Smooth muscle cell (in vitro differentiated cells): ENCODE data around the gene LASP1NB.

Source experiments
- DNase-seq: peaks from one replicate; lab custom pipeline; 2025; ENCODE audit not compliant: unreplicated experiment; lab: John Stamatoyannopoulos, UW
- H2AFZ ChIP-seq: fragments of 200-600 bp; sonication (generic); 2 replicates; pipeline ENCODE4 v1.6.0; 2016; ENCODE audit warnings: antibody characterized with exemption, low read depth, mild to moderate bottlenecking
- H3F3A ChIP-seq: fragments of 200-600 bp; sonication (generic); 2 replicates; pipeline ENCODE4 v1.6.0; 2017; ENCODE audit warnings: antibody characterized with exemption, low read depth
- H3K27ac ChIP-seq: fragments of 200-600 bp; sonication (generic); 2 replicates; pipeline ENCODE4 v1.5.1; 2016; ENCODE audit warnings: low read depth, mild to moderate bottlenecking
- H3K27me3 ChIP-seq: fragments of 200-600 bp; sonication (generic); 2 replicates; pipeline ENCODE4 v1.6.1; 2016; ENCODE audit warnings: low read depth, mild to moderate bottlenecking
- H3K36me3 ChIP-seq: fragments of 200-600 bp; sonication (generic); 2 replicates; pipeline ENCODE4 v1.5.1; 2016; ENCODE audit warnings: low read depth
- H3K4me1 ChIP-seq: fragments of 200-600 bp; sonication (generic); 2 replicates; pipeline ENCODE4 v1.5.1; 2016; ENCODE audit warnings: low read depth
- H3K4me2 ChIP-seq: fragments of 200-600 bp; sonication (generic); 2 replicates; pipeline ENCODE4 v1.6.0; 2016; ENCODE audit warnings: mild to moderate bottlenecking
- H3K4me3 ChIP-seq: fragments of 200-600 bp; sonication (generic); 2 replicates; pipeline ENCODE4 v1.5.1; 2016; ENCODE audit warnings: mild to moderate bottlenecking
- H3K79me2 ChIP-seq: fragments of 200-600 bp; sonication (generic); 2 replicates; pipeline ENCODE4 v1.6.0; 2016; ENCODE audit warnings: low read depth, mild to moderate bottlenecking
- H3K9ac ChIP-seq: fragments of 200-600 bp; sonication (generic); 2 replicates; pipeline ENCODE4 v1.6.0; 2016; ENCODE audit warnings: low read depth
- H3K9me3 ChIP-seq: fragments of 200-600 bp; sonication (generic); replicated peaks from 2 replicates; pipeline ENCODE4 v1.5.1; 2016; ENCODE audit warnings: low read depth
- H4K20me1 ChIP-seq: fragments of 200-600 bp; sonication (generic); 2 replicates; pipeline ENCODE4 v1.6.0; 2016; ENCODE audit warnings: low read depth
- WGBS: methylation state at CpG from one replicate; pipeline ENCODE4 v1.1.7; 2016; ENCODE audit warnings: low lambda C conversion rate; 5-methylcytosine and 5-hydroxymethylcytosine counted together
- TF ChIP-seq, protein P1 (sequence below): fragments of 200-600 bp; sonication (generic); IDR thresholded peaks from 2 replicates; pipeline ENCODE4 v1.5.1; 2017; ENCODE audit warnings: borderline replicate concordance, mild to moderate bottlenecking, antibody characterized with exemption; ENCODE audit not compliant: insufficient read depth, poor library complexity, severe bottlenecking

LASP1NB gene

DNA sequence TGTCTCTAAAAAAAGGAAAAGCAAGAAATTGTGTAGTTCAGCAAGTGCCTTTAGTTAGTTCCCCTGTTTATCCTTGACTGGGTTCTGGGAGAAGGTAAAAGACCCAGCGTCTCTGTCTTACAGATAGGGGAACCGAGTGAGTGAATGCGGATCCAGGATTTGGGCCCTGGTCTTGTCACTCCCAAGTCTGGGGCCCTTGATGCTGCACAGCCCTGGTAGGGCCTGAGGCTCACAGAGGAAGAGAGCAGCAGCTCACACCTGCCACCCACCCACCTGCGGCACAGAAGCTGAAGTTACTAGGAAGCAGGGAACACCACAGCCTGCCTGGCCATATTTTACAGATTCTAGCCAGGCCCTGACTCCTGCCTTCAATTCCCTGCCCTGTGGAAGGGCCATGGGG lies 33.3 kb upstream of the LASP1NB start:
- Histone ChIP-seq H3K4me2 (no peak overlapping the region), H3K4me1 (peaks cover 33% of the 10 kb centered on the region), H3K27ac (no peak overlapping the region), H3K4me3 (no peak overlapping the region), H3K9me3 (no peaks in the 10 kb centered on the region), H3K9ac (no peak overlapping the region), H3K79me2 (peaks cover 42% of the 10 kb centered on the region), H3K27me3 (no peaks in the 10 kb centered on the region), H3K36me3 (no peaks in the 10 kb centered on the region), H4K20me1 (peaks cover 100% of the 10 kb centered on the region), H2AFZ (no peak overlapping the region), H3F3A (peaks cover 32% of the 10 kb centered on the region)
- TF ChIP-seq, protein P1, sequence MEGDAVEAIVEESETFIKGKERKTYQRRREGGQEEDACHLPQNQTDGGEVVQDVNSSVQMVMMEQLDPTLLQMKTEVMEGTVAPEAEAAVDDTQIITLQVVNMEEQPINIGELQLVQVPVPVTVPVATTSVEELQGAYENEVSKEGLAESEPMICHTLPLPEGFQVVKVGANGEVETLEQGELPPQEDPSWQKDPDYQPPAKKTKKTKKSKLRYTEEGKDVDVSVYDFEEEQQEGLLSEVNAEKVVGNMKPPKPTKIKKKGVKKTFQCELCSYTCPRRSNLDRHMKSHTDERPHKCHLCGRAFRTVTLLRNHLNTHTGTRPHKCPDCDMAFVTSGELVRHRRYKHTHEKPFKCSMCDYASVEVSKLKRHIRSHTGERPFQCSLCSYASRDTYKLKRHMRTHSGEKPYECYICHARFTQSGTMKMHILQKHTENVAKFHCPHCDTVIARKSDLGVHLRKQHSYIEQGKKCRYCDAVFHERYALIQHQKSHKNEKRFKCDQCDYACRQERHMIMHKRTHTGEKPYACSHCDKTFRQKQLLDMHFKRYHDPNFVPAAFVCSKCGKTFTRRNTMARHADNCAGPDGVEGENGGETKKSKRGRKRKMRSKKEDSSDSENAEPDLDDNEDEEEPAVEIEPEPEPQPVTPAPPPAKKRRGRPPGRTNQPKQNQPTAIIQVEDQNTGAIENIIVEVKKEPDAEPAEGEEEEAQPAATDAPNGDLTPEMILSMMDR, result no peak
- DNase-seq, result no peak
- WGBS, result 97% methylated on average over 4 of the region's 4 CpGs

DNA sequence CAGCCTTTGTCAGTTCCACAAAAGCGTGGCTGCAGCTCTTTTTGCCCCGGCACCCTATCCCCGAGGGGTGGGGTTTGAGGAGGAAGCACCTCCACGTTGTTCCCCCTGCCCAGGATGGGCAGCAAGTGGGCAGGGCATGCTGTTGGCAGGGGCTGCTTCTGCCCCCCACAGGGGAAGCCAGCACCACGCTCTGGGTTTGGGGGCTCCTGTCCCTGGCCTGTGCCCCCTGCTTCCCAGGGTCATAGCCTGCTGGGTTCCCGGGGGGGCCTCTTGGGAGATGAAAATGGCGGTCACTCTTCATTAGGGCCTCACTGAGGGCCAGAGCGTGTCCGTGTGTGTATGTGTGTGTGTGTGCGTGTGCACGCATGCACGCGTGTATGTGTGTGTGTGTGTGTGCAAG lies 32.8 kb upstream of the LASP1NB start:
- no peaks in the 10 kb centered on the region for H3K36me3 ChIP-seq
- H3K4me3 ChIP-seq, result no peak overlapping the region
- peaks cover 37% of the 10 kb centered on the region for H3K79me2 ChIP-seq
- H3K9me3 ChIP-seq, result no peaks in the 10 kb centered on the region
- H3K27me3 ChIP-seq, result no peaks in the 10 kb centered on the region
- DNase-seq, result no peak
- H3K27ac ChIP-seq, result no peak overlapping the region
- H3K9ac ChIP-seq, result no peak overlapping the region
- peaks cover 38% of the 10 kb centered on the region for H3K4me1 ChIP-seq
- H3F3A ChIP-seq, result peaks cover 34% of the 10 kb centered on the region
- H2AFZ ChIP-seq, result no peak overlapping the region
- 96% methylated on average over 13 of the region's 13 CpGs for WGBS
- H3K4me2 ChIP-seq, result no peak overlapping the region
- H4K20me1 ChIP-seq, result peaks cover 100% of the 10 kb centered on the region
- TF ChIP-seq, protein P1, result no peak

DNA sequence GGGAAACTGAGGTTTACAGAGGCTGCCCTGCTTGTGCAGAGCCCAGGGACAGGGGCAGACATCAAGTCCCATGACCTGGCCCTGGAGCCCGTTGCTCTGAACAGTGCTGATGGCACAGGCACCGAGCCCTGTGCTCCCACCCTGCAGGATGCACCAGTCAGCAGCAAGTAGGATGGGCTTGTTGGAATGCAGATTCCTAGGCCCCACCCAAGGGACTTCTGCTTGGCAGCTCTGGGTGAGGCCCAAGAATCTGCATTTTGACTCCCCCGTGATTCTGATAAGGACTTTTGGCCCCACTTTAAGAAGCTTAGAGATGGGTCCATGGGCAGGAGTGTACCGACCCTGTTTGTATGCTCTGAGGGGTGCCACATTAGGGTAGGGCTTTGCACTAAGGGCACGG lies 32.3 kb upstream of the LASP1NB start:
- no peaks in the 10 kb centered on the region for H3K9me3 ChIP-seq
- no peaks in the 10 kb centered on the region for H3K27me3 ChIP-seq
- 56% methylated on average over 5 of the region's 5 CpGs for WGBS
- H3K79me2 ChIP-seq, result peaks cover 32% of the 10 kb centered on the region
- peak overlapping the region; percentile 68 for H3K27ac ChIP-seq
- H2AFZ ChIP-seq, result no peak overlapping the region
- TF ChIP-seq, protein P1, result no peak
- no peak overlapping the region for H3K9ac ChIP-seq
- peak overlapping the region; percentile 64 for H3K4me2 ChIP-seq
- no peaks in the 10 kb centered on the region for H3K36me3 ChIP-seq
- H4K20me1 ChIP-seq, result peaks cover 100% of the 10 kb centered on the region
- peaks cover 40% of the 10 kb centered on the region for H3K4me1 ChIP-seq
- peaks cover 38% of the 10 kb centered on the region for H3F3A ChIP-seq
- no peak overlapping the region for H3K4me3 ChIP-seq
- DNase-seq, result no peak

DNA sequence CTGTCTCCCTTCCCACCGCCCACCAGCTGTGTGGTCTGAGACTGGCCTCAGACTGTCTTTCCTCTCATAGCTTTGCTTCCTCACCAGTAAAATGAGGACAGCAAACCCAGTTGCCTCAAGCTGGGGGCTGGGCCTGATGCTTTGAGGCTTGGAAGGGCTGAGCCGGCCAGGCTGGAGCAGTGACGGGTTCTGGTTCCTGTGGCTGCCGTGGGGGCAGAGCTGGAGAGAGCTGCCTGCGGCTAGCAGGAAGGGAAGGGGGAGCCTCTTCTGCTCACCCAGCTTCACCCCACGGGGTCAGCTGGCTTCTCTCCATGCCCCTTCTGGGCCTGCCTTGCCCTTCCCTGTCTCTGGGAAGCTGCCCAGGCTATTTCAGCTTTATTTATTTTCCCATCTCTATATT lies 31.8 kb upstream of the LASP1NB start:
- Histone ChIP-seq H3K4me3 (no peak overlapping the region), H2AFZ (no peak overlapping the region), H3K36me3 (no peaks in the 10 kb centered on the region), H3F3A (peaks cover 43% of the 10 kb centered on the region), H3K4me1 (peaks cover 40% of the 10 kb centered on the region), H3K9me3 (no peaks in the 10 kb centered on the region), H3K79me2 (peaks cover 27% of the 10 kb centered on the region), H3K27ac (peak overlapping the region; percentile 68), H3K9ac (no peak overlapping the region), H3K27me3 (no peaks in the 10 kb centered on the region), H4K20me1 (peaks cover 100% of the 10 kb centered on the region), H3K4me2 (peak overlapping the region; percentile 64)
- DNase-seq, result no peak
- TF ChIP-seq, protein P1, result no peak
- 30% methylated on average over 6 of the region's 6 CpGs for WGBS
